Measurements from ENCODE around the gene UNC80.
A peak's percentile ranks its signal among the peaks of the same experiment; 100 is the strongest.

DNA sequence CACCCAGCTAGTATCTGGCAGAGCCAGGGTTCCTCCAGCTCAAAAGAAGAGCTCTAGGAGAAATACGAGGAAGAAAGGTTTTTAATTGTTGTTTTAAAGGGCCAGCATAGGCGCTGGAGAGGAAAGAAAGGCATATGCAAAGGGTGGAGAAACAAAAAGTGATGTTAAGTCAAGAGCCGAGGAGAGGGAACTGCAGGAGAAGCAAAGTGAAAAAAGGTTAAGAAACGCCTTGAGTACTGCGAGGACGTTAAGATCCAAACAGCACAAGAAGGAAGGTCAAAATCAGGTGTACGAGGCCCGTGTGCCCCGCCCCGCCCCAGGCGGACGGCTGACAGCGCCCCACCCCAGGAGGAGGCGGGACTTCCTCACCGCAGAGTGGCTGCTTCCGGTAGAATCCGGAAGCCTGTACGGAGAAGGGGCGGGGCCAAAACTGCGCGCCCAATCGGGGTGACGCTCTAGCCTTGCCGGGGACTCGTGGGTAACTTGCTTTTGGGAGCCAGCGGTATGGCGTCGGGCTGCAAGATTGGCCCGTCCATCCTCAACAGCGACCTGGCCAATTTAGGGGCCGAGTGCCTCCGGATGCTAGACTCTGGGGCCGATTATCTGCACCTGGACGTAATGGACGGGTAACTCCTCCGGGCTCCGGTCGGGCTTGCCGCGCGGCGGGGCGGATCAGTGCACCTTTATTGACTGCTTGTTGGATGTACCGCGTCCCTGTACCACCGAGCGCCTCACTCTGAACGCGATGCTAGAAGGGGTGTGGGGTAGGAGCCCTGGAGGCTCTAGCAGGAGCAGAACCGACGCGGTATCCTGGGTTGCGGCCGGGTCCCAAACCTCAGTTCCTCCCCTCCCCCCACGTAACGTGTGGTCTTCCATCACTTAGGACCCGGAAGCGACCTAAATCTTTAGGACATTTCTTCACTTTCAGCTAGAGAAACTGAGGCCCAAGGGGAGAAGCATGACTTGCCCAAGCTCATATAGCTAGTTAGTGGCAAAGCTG, 230.8 kb downstream of the UNC80 start, which contains the start of gene RPE:
- TF ChIP-seq, protein P1, sequence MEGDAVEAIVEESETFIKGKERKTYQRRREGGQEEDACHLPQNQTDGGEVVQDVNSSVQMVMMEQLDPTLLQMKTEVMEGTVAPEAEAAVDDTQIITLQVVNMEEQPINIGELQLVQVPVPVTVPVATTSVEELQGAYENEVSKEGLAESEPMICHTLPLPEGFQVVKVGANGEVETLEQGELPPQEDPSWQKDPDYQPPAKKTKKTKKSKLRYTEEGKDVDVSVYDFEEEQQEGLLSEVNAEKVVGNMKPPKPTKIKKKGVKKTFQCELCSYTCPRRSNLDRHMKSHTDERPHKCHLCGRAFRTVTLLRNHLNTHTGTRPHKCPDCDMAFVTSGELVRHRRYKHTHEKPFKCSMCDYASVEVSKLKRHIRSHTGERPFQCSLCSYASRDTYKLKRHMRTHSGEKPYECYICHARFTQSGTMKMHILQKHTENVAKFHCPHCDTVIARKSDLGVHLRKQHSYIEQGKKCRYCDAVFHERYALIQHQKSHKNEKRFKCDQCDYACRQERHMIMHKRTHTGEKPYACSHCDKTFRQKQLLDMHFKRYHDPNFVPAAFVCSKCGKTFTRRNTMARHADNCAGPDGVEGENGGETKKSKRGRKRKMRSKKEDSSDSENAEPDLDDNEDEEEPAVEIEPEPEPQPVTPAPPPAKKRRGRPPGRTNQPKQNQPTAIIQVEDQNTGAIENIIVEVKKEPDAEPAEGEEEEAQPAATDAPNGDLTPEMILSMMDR (IDR thresholded peaks at IDR 0.05; ENCODE audit: low read depth, low read length): no peak
- peak; percentile 75 for TF ChIP-seq POLR2A (IDR thresholded peaks at IDR 0.05; ENCODE audit: extremely low read depth, insufficient read length)
